Activated CD8-positive, alpha-beta T cell treated with anti-CD3 and anti-CD28 coated beads, Interleukin-2, amount 10 ng/mL, durations not matched to agents 7 days and 5 days (primary cell): ENCODE data around the gene ERFL. TPM values are rescaled to one million over a fixed set of nuclear protein-coding genes. Genes with fewer than 3 reads are reported as not detected.

Source experiments
- ATAC-seq: fragments of 150-1000 bp; cut with Tn5 transposase; one replicate; pipeline ENCODE4 v1.10.0; 2021; ENCODE audit warnings: moderate library complexity
- CTCF ChIA-PET: fragments of 350-600 bp; sonication (Branson Sonifier 250); formaldehyde crosslinking; loops from one replicate; lab custom pipeline; 2021; ENCODE audit warnings: antibody characterized with exemption; lab: Charles Lee
- POLR2A ChIA-PET: fragments of 350-600 bp; sonication (Branson Sonifier 250); formaldehyde crosslinking; loops from one replicate; lab custom pipeline; 2021; ENCODE audit warnings: antibody characterized with exemption; lab: Charles Lee
- DNase-seq: peaks from one replicate; pipeline ENCODE4 v3.0.0-alpha.2; 2020
- H3K27ac Mint-ChIP-seq: one replicate; pipeline ENCODE4 v1.8.0; 2021; ENCODE audit warnings: mild to moderate bottlenecking, mixed read lengths
- H3K27me3 Mint-ChIP-seq: one replicate; pipeline ENCODE4 v1.8.0; 2021; ENCODE audit warnings: low read depth, mixed read lengths
- H3K36me3 Mint-ChIP-seq: one replicate; pipeline ENCODE4 v1.8.0; 2021; ENCODE audit warnings: low read depth, mixed read lengths
- H3K4me1 Mint-ChIP-seq: one replicate; pipeline ENCODE4 v1.8.0; 2021; ENCODE audit warnings: low read depth, mixed read lengths
- H3K4me3 Mint-ChIP-seq: one replicate; pipeline ENCODE4 v1.8.0; 2021; ENCODE audit warnings: mild to moderate bottlenecking, mixed read lengths
- H3K9me3 Mint-ChIP-seq: one replicate; pipeline ENCODE4 v1.8.0; 2022; ENCODE audit warnings: mixed read lengths; ENCODE audit not compliant: insufficient read depth
- total RNA-seq, 2 experiments: library from RNA; stranded (reverse); gene quantifications; one replicate each; pipeline ENCODE4 v1.2.3, GENCODE V29; 2021

ERFL gene
- total RNA-seq, 2 experiments from 2014 or later = 0.84 to 1.1 TPM

- DNase-seq (no peak), ATAC-seq (peak; percentile 3)
- no peaks in the 10 kb centered on the region for H3K9me3 Mint-ChIP-seq
- H3K27me3 Mint-ChIP-seq = peaks cover 24% of the 10 kb centered on the region
- POLR2A ChIA-PET = interaction anchor here (0.7 to 1.6 kb wide), 4 partner anchors 12 to 127 kb away, joined by 3 to 12 read pairs (median 6); no protein-coding TSS in a partner anchor
- no peak overlapping the region for H3K4me3 Mint-ChIP-seq
- no peak overlapping the region for H3K27ac Mint-ChIP-seq
- H3K36me3 Mint-ChIP-seq = peaks cover 25% of the 10 kb centered on the region
- CTCF ChIA-PET = interaction anchor here (1.2 to 3.1 kb wide), 3 partner anchors 22 to 42 kb away, joined by 4 to 13 read pairs (median 9); no protein-coding TSS in a partner anchor
- H3K4me1 Mint-ChIP-seq = peaks cover 15% of the 10 kb centered on the region
These were observed 17.8 kb downstream of the ERFL start for GRCh38 chr19:41910240-41910991.

GRCh38 chr19:41909706-41910105 lies 18.5 kb downstream of the ERFL start:
- Mint-ChIP-seq H3K4me1 (peaks cover 18% of the 10 kb centered on the region), H3K36me3 (peaks cover 32% of the 10 kb centered on the region), H3K27me3 (peaks cover 22% of the 10 kb centered on the region), H3K4me3 (no peak overlapping the region), H3K9me3 (no peaks in the 10 kb centered on the region), H3K27ac (no peak overlapping the region)
- ATAC-seq = no peak
- POLR2A ChIA-PET = interaction anchor here (0.5 to 1.3 kb wide), 5 partner anchors 11 to 127 kb away, joined by 3 to 8 read pairs (median 3); no protein-coding TSS in a partner anchor
- CTCF ChIA-PET = interaction anchor here (1.2 to 3.1 kb wide), 3 partner anchors 22 to 42 kb away, joined by 4 to 13 read pairs (median 9); no protein-coding TSS in a partner anchor
- DNase-seq = no peak

GRCh38 chr19:41908724-41909464 lies 19.4 kb downstream of the ERFL start:
- POLR2A ChIA-PET = interaction anchor here (0.5 to 1.3 kb wide), 8 partner anchors 8 to 55 kb away, joined by 3 to 8 read pairs (median 3); no protein-coding TSS in a partner anchor
- Mint-ChIP-seq H3K4me1 (peaks cover 22% of the 10 kb centered on the region), H3K27me3 (peaks cover 17% of the 10 kb centered on the region), H3K36me3 (peaks cover 39% of the 10 kb centered on the region), H3K4me3 (no peak overlapping the region), H3K27ac (no peak overlapping the region), H3K9me3 (no peaks in the 10 kb centered on the region)
- no peak for ATAC-seq
- DNase-seq = no peak
- CTCF ChIA-PET = interaction anchor here (1.2 kb wide), 1 partner anchor 43 kb away, joined by 4 read pairs; no protein-coding TSS in a partner anchor

- CTCF ChIA-PET = no interaction called here
- Mint-ChIP-seq H3K36me3 (peaks cover 45% of the 10 kb centered on the region), H3K27me3 (peaks cover 11% of the 10 kb centered on the region), H3K27ac (no peak overlapping the region), H3K4me1 (peaks cover 22% of the 10 kb centered on the region), H3K9me3 (no peaks in the 10 kb centered on the region), H3K4me3 (no peak overlapping the region)
- ATAC-seq = no peak
- DNase-seq = no peak
- POLR2A ChIA-PET = interaction anchor here (0.7 to 1.2 kb wide), 5 partner anchors 9 to 37 kb away, joined by 3 read pairs; no protein-coding TSS in a partner anchor
These were observed 20.1 kb downstream of the ERFL start for GRCh38 chr19:41907994-41908615.

- no peak for ATAC-seq
- ChIA-PET CTCF (no interaction called here), POLR2A (interaction anchor here (0.6 kb wide), 1 partner anchor 17 kb away, joined by 3 read pairs; no protein-coding TSS in a partner anchor)
- Mint-ChIP-seq H3K9me3 (no peaks in the 10 kb centered on the region), H3K27ac (peak overlapping the region; percentile 46), H3K27me3 (peaks cover 6% of the 10 kb centered on the region), H3K4me1 (peaks cover 25% of the 10 kb centered on the region), H3K36me3 (peaks cover 53% of the 10 kb centered on the region), H3K4me3 (no peak overlapping the region)
- DNase-seq = no peak
These were observed 21.2 kb downstream of the ERFL start for GRCh38 chr19:41906916-41907680.

- H3K27me3 Mint-ChIP-seq = no peaks in the 10 kb centered on the region
- H3K36me3 Mint-ChIP-seq = peaks cover 59% of the 10 kb centered on the region
- peak overlapping the region; percentile 23 for H3K27ac Mint-ChIP-seq
- no peaks in the 10 kb centered on the region for H3K9me3 Mint-ChIP-seq
- CTCF ChIA-PET = no interaction called here
- POLR2A ChIA-PET = interaction anchor here (1.5 kb wide), 1 partner anchor 17 kb away, joined by 4 read pairs; no protein-coding TSS in a partner anchor
- H3K4me1 Mint-ChIP-seq = peaks cover 25% of the 10 kb centered on the region
- ATAC-seq (no peak), DNase-seq (no peak)
- H3K4me3 Mint-ChIP-seq = no peak overlapping the region
These were observed 22.0 kb downstream of the ERFL start for GRCh38 chr19:41906271-41906670.

GRCh38 chr19:41905273-41906002 lies 22.8 kb downstream of the ERFL start:
- Mint-ChIP-seq H3K9me3 (no peaks in the 10 kb centered on the region), H3K36me3 (peaks cover 58% of the 10 kb centered on the region)
- no peak for ATAC-seq

GRCh38 chr19:41904118-41904870 lies 24.0 kb downstream of the ERFL start:
- ATAC-seq = no peak
- POLR2A ChIA-PET = interaction anchor here (1.8 kb wide), 1 partner anchor 31 kb away, joined by 6 read pairs; no protein-coding TSS in a partner anchor
- H3K27ac Mint-ChIP-seq = peak overlapping the region; percentile 26
- no peak for DNase-seq
- peaks cover 66% of the 10 kb centered on the region for H3K36me3 Mint-ChIP-seq
- H3K9me3 Mint-ChIP-seq = no peaks in the 10 kb centered on the region
- H3K27me3 Mint-ChIP-seq = no peaks in the 10 kb centered on the region
- CTCF ChIA-PET = interaction anchor here (1.0 to 1.5 kb wide), 2 partner anchors 33 to 42 kb away, joined by 3 read pairs; no protein-coding TSS in a partner anchor
- peaks cover 34% of the 10 kb centered on the region for H3K4me1 Mint-ChIP-seq
- H3K4me3 Mint-ChIP-seq = no peak overlapping the region

More at GRCh38 chr19:41905273-41906002, 22.8 kb downstream of the ERFL start:
- no peak for DNase-seq
- Mint-ChIP-seq H3K4me1 (peaks cover 29% of the 10 kb centered on the region), H3K27me3 (no peaks in the 10 kb centered on the region), H3K4me3 (no peak overlapping the region), H3K27ac (peak overlapping the region; percentile 46)
- CTCF ChIA-PET = no interaction called here
- POLR2A ChIA-PET = interaction anchor here (0.6 to 1.5 kb wide), 2 partner anchors 16 to 171 kb away, joined by 3 to 4 read pairs; no protein-coding TSS in a partner anchor

- H3K27ac Mint-ChIP-seq = no peak overlapping the region
- H3K4me1 Mint-ChIP-seq = peaks cover 37% of the 10 kb centered on the region
- POLR2A ChIA-PET = interaction anchor here (1.8 to 2.8 kb wide), 4 partner anchors 9 to 30 kb away, joined by 6 to 20 read pairs (median 16); no protein-coding TSS in a partner anchor
- ATAC-seq (no peak), DNase-seq (no peak)
- H3K4me3 Mint-ChIP-seq = no peak overlapping the region
- H3K36me3 Mint-ChIP-seq = peaks cover 70% of the 10 kb centered on the region
- CTCF ChIA-PET = interaction anchor here (1.0 to 2.8 kb wide), 3 partner anchors 30 to 43 kb away, joined by 3 to 8 read pairs (median 3); no protein-coding TSS in a partner anchor
- H3K9me3 Mint-ChIP-seq = no peaks in the 10 kb centered on the region
- no peaks in the 10 kb centered on the region for H3K27me3 Mint-ChIP-seq
These were observed 24.9 kb downstream of the ERFL start for GRCh38 chr19:41903193-41903953.
